WTC11 (cell line): ENCODE data around the gene VAMP4. TPM values are rescaled to one million over a fixed set of nuclear protein-coding genes. Genes with fewer than 3 reads are reported as not detected.
A peak's percentile ranks its signal among the peaks of the same experiment; 100 is the strongest.

Experiments used
- ATAC-seq: fragments of 200-7000 bp; cut with Tn5 transposase; 2 replicates; pipeline ENCODE4 v1.10.0; 2021; ENCODE audit warnings: mild to moderate bottlenecking, moderate library complexity
- Bru-seq: library from RNA; stranded (reverse); fragments of 400-500 nt; gene quantifications from one replicate; lab custom pipeline; 2021; lab: Mats Ljungman, UMichigan
- CTCF ChIA-PET: fragments of 300-600 bp; sonication (Branson Sonifier 250); formaldehyde crosslinking; loops from one replicate; lab custom pipeline; 2021; ENCODE audit warnings: antibody characterized with exemption; lab: Charles Lee
- POLR2A ChIA-PET: fragments of 350-600 bp; sonication (Branson Sonifier 250); formaldehyde crosslinking; loops from one replicate; lab custom pipeline; 2021; ENCODE audit warnings: antibody characterized with exemption; lab: Charles Lee
- DNase-seq: peaks from one replicate; pipeline ENCODE4 v3.0.0; 2021; ENCODE audit warnings: low spot score
- H3K27ac Mint-ChIP-seq: 2 replicates; pipeline ENCODE4 v1.8.0; 2021; ENCODE audit warnings: mixed read lengths
- H3K27me3 Mint-ChIP-seq: 2 replicates; pipeline ENCODE4 v1.8.0; 2021; ENCODE audit warnings: low read depth, mild to moderate bottlenecking, moderate library complexity, mixed read lengths
- H3K36me3 Mint-ChIP-seq: 2 replicates; pipeline ENCODE4 v1.8.0; 2021; ENCODE audit warnings: mixed read lengths
- H3K4me1 Mint-ChIP-seq: 2 replicates; pipeline ENCODE4 v1.8.0; 2022; ENCODE audit warnings: mixed read lengths
- H3K4me3 Mint-ChIP-seq: 2 replicates; pipeline ENCODE4 v1.8.0; 2021; ENCODE audit warnings: mild to moderate bottlenecking, moderate library complexity, mixed read lengths
- H3K9me3 Mint-ChIP-seq: 2 replicates; pipeline ENCODE4 v1.8.0; 2021; ENCODE audit warnings: mixed read lengths
- CREB1 ChIP-seq: sonication (generic); formaldehyde crosslinking; IDR thresholded peaks from 2 replicates; pipeline ENCODE4 v1.8.0; 2023; ENCODE audit warnings: mild to moderate bottlenecking, missing genetic modification reagents
- CREM ChIP-seq: sonication (generic); formaldehyde crosslinking; IDR thresholded peaks from 2 replicates; pipeline ENCODE4 v1.8.1; 2022; ENCODE audit warnings: mild to moderate bottlenecking, missing genetic modification reagents, moderate library complexity
- EMX1 ChIP-seq: fragments of 250-450 bp; sonication (Bioruptor Pico); IDR thresholded peaks from 2 replicates; pipeline ENCODE4 v1.8.0; 2021; ENCODE audit warnings: mild to moderate bottlenecking
- FOXK1 ChIP-seq: sonication (generic); formaldehyde crosslinking; IDR thresholded peaks from 2 replicates; pipeline ENCODE4 v1.8.0; 2022; ENCODE audit warnings: mild to moderate bottlenecking, moderate library complexity, missing genetic modification reagents
- GTF2I ChIP-seq: fragments of 250-450 bp; sonication (Bioruptor Pico); conservative IDR thresholded peaks from 2 replicates; pipeline ENCODE4 v1.4.0; 2021; ENCODE audit warnings: mild to moderate bottlenecking
- JAZF1 ChIP-seq: fragments of 250-450 bp; sonication (Bioruptor Pico); IDR thresholded peaks from 2 replicates; pipeline ENCODE4 v1.9.0; 2021; ENCODE audit warnings: moderate library complexity, mild to moderate bottlenecking, inconsistent platforms
- JUN ChIP-seq: sonication (generic); formaldehyde crosslinking; IDR thresholded peaks from 2 replicates; pipeline ENCODE4 v1.8.0; 2023; ENCODE audit warnings: mild to moderate bottlenecking, missing genetic modification reagents
- NFYB ChIP-seq: sonication (generic); formaldehyde crosslinking; conservative IDR thresholded peaks from 2 replicates; pipeline ENCODE4 v1.8.0; 2022; ENCODE audit warnings: low read depth, missing genetic modification reagents
- NR2C2 ChIP-seq: sonication (generic); formaldehyde crosslinking; IDR thresholded peaks from 2 replicates; pipeline ENCODE4 v1.8.0; 2022; ENCODE audit warnings: mild to moderate bottlenecking, missing genetic modification reagents
- TEAD1 ChIP-seq: sonication (generic); formaldehyde crosslinking; IDR thresholded peaks from 2 replicates; pipeline ENCODE4 v1.8.0; 2022; ENCODE audit warnings: mild to moderate bottlenecking, missing genetic modification reagents
- TEAD4 ChIP-seq: sonication (generic); formaldehyde crosslinking; IDR thresholded peaks from 2 replicates; pipeline ENCODE4 v1.8.0; 2022; ENCODE audit warnings: mild to moderate bottlenecking, missing genetic modification reagents
- ZNF532 ChIP-seq: fragments of 250-450 bp; sonication (Bioruptor Pico); IDR thresholded peaks from 2 replicates; pipeline ENCODE4 v1.9.0; 2021; ENCODE audit warnings: mild to moderate bottlenecking, borderline replicate concordance
- long read RNA-seq, 3 experiments: library from RNA in 1 of 3; library from capped mRNA in 1 of 3; library from polyadenylated mRNA in 1 of 3; unstranded in 2 of 3; stranded (forward) in 1 of 3; transcript quantifications; one replicate each; pipeline ENCODE4 v2.0.0, GENCODE V29; 2021
- total RNA-seq: library from RNA; stranded (reverse); gene quantifications from 3 replicates; pipeline ENCODE4 v1.2.3, GENCODE V29; 2021
- TF ChIP-seq, protein P1 (sequence below): sonication (generic); formaldehyde crosslinking; IDR thresholded peaks from 2 replicates; pipeline ENCODE4 v1.8.0; 2022; ENCODE audit warnings: missing genetic modification reagents
- TF ChIP-seq, protein P2 (sequence below): sonication (generic); formaldehyde crosslinking; IDR thresholded peaks from 2 replicates; pipeline ENCODE4 v1.8.1; 2023; ENCODE audit warnings: mild to moderate bottlenecking, missing genetic modification reagents, borderline replicate concordance
- TF ChIP-seq, protein P3 (sequence below): sonication (generic); formaldehyde crosslinking; IDR thresholded peaks from 2 replicates; pipeline ENCODE4 v1.8.1; 2023; ENCODE audit warnings: mild to moderate bottlenecking, missing genetic modification reagents
- TF ChIP-seq, protein P4 (sequence below): sonication (generic); formaldehyde crosslinking; conservative IDR thresholded peaks from 2 replicates; pipeline ENCODE4 v1.8.1; 2023; ENCODE audit warnings: mild to moderate bottlenecking, low read depth, missing genetic modification reagents, moderate library complexity
- TF ChIP-seq, protein P5 (sequence below): sonication (generic); formaldehyde crosslinking; conservative IDR thresholded peaks from 2 replicates; pipeline ENCODE4 v1.8.1; 2022; ENCODE audit warnings: mild to moderate bottlenecking, missing genetic modification reagents

VAMP4 gene, protein sequence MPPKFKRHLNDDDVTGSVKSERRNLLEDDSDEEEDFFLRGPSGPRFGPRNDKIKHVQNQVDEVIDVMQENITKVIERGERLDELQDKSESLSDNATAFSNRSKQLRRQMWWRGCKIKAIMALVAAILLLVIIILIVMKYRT
- 8.9 to 11.4 TPM (median 9.4 TPM) in 3 replicates for total RNA-seq
- percentile 69 among the genes with signal in this experiment for Bru-seq, nascent RNA
- long read RNA-seq, experiment 1, full-length matches to known transcripts: 46 of 67 reads
- long read RNA-seq, experiment 1, partial matches to known transcripts: 4 of 67 reads
- long read RNA-seq, experiment 1, other reads (novel, unspliced or antisense): 17 of 67 reads
- long read RNA-seq, experiment 2, full-length matches to known transcripts: 7 of 22 reads
- long read RNA-seq, experiment 2, partial matches to known transcripts: 2 of 22 reads
- long read RNA-seq, experiment 2, other reads (novel, unspliced or antisense): 13 of 22 reads
- long read RNA-seq, experiment 3: 0 reads

DNA sequence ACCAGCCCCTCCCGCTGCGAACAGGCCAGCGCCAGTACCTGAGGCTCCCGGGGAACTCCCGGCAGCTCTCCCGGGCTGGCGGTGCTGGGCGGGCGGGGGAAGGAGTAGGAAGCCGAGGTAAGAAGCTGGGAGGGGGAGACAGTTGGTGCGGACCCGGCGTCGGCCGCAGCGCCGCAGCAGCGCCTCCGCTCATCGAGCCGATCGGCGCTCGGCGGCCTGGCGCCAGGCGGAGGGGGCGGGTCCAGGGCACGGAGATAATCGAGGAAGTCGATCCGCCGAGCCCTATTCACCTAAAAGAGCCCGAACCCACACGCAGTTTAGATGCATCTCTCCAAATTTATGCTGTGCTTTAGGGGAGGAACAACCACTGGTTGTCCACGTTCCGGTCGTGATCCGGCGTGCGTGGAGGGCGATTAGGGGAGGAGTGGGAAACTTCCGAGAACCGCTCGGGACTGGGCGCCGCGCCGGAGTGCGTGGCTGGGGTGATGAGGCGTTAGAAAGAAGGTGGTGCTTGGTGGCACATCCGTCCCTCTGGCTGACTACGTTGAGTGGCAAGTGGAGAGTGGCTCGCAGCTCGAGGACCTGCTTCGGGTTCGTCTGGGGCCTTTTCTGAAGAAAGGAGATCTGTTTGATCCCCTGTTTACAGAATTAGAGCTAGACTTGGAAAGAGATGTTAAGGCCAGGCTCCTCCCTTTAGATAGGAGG is at the start of gene VAMP4:
VAMP4 (minus strand) TSS at position 194 of the 705 bp plus-strand sequence. CDS start 3,651 bp downstream, outside the sequence.
- Mint-ChIP-seq H3K36me3 (peaks cover under 1% of the 10 kb centered on the region), H3K4me3 (peak within 1 kb of the TSS; percentile 100), H3K27ac (peak within 1 kb of the TSS; percentile 99), H3K4me1 (peaks cover 41% of the 10 kb centered on the region), H3K27me3 (no peaks in the 10 kb centered on the region; the same call in 1 of the 2 replicates), H3K9me3 (no peaks in the 10 kb centered on the region)
- POLR2A ChIA-PET: interaction anchor here (0.6 to 2.7 kb wide), 5 partner anchors 25 to 97 kb away, joined by 3 to 12 read pairs (median 5); partner anchors contain the start of gene METTL13
- ATAC-seq: peak; percentile 92
- peak; percentile 92 for DNase-seq
- CTCF ChIA-PET: interaction anchor here (0.7 to 5.0 kb wide), 6 partner anchors 10 to 257 kb away, joined by 3 to 35 read pairs (median 4); no protein-coding TSS in a partner anchor
- no peak for TF ChIP-seq NFYB (CRISPR knock-in tag)
- no peak for TF ChIP-seq JAZF1 (CRISPR knock-in tag)
- no peak for TF ChIP-seq JUN (CRISPR knock-in tag)
- TF ChIP-seq, protein P1, sequence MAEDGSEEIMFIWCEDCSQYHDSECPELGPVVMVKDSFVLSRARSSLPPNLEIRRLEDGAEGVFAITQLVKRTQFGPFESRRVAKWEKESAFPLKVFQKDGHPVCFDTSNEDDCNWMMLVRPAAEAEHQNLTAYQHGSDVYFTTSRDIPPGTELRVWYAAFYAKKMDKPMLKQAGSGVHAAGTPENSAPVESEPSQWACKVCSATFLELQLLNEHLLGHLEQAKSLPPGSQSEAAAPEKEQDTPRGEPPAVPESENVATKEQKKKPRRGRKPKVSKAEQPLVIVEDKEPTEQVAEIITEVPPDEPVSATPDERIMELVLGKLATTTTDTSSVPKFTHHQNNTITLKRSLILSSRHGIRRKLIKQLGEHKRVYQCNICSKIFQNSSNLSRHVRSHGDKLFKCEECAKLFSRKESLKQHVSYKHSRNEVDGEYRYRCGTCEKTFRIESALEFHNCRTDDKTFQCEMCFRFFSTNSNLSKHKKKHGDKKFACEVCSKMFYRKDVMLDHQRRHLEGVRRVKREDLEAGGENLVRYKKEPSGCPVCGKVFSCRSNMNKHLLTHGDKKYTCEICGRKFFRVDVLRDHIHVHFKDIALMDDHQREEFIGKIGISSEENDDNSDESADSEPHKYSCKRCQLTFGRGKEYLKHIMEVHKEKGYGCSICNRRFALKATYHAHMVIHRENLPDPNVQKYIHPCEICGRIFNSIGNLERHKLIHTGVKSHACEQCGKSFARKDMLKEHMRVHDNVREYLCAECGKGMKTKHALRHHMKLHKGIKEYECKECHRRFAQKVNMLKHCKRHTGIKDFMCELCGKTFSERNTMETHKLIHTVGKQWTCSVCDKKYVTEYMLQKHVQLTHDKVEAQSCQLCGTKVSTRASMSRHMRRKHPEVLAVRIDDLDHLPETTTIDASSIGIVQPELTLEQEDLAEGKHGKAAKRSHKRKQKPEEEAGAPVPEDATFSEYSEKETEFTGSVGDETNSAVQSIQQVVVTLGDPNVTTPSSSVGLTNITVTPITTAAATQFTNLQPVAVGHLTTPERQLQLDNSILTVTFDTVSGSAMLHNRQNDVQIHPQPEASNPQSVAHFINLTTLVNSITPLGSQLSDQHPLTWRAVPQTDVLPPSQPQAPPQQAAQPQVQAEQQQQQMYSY (CRISPR knock-in tag): no peak
- TF ChIP-seq CREB1 (CRISPR knock-in tag): no peak
- TF ChIP-seq, protein P2, sequence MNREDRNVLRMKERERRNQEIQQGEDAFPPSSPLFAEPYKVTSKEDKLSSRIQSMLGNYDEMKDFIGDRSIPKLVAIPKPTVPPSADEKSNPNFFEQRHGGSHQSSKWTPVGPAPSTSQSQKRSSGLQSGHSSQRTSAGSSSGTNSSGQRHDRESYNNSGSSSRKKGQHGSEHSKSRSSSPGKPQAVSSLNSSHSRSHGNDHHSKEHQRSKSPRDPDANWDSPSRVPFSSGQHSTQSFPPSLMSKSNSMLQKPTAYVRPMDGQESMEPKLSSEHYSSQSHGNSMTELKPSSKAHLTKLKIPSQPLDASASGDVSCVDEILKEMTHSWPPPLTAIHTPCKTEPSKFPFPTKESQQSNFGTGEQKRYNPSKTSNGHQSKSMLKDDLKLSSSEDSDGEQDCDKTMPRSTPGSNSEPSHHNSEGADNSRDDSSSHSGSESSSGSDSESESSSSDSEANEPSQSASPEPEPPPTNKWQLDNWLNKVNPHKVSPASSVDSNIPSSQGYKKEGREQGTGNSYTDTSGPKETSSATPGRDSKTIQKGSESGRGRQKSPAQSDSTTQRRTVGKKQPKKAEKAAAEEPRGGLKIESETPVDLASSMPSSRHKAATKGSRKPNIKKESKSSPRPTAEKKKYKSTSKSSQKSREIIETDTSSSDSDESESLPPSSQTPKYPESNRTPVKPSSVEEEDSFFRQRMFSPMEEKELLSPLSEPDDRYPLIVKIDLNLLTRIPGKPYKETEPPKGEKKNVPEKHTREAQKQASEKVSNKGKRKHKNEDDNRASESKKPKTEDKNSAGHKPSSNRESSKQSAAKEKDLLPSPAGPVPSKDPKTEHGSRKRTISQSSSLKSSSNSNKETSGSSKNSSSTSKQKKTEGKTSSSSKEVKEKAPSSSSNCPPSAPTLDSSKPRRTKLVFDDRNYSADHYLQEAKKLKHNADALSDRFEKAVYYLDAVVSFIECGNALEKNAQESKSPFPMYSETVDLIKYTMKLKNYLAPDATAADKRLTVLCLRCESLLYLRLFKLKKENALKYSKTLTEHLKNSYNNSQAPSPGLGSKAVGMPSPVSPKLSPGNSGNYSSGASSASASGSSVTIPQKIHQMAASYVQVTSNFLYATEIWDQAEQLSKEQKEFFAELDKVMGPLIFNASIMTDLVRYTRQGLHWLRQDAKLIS (CRISPR knock-in tag): no peak
- TF ChIP-seq, protein P3, sequence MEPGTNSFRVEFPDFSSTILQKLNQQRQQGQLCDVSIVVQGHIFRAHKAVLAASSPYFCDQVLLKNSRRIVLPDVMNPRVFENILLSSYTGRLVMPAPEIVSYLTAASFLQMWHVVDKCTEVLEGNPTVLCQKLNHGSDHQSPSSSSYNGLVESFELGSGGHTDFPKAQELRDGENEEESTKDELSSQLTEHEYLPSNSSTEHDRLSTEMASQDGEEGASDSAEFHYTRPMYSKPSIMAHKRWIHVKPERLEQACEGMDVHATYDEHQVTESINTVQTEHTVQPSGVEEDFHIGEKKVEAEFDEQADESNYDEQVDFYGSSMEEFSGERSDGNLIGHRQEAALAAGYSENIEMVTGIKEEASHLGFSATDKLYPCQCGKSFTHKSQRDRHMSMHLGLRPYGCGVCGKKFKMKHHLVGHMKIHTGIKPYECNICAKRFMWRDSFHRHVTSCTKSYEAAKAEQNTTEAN (CRISPR knock-in tag): 0 out of 2 replicates have a peak, but pooled peaks have one; percentile 15
- no peak for TF ChIP-seq ZNF532
- TF ChIP-seq NR2C2 (CRISPR knock-in tag): no peak
- TF ChIP-seq, protein P4, sequence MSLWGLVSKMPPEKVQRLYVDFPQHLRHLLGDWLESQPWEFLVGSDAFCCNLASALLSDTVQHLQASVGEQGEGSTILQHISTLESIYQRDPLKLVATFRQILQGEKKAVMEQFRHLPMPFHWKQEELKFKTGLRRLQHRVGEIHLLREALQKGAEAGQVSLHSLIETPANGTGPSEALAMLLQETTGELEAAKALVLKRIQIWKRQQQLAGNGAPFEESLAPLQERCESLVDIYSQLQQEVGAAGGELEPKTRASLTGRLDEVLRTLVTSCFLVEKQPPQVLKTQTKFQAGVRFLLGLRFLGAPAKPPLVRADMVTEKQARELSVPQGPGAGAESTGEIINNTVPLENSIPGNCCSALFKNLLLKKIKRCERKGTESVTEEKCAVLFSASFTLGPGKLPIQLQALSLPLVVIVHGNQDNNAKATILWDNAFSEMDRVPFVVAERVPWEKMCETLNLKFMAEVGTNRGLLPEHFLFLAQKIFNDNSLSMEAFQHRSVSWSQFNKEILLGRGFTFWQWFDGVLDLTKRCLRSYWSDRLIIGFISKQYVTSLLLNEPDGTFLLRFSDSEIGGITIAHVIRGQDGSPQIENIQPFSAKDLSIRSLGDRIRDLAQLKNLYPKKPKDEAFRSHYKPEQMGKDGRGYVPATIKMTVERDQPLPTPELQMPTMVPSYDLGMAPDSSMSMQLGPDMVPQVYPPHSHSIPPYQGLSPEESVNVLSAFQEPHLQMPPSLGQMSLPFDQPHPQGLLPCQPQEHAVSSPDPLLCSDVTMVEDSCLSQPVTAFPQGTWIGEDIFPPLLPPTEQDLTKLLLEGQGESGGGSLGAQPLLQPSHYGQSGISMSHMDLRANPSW (CRISPR knock-in tag): no peak
- no peak for TF ChIP-seq EMX1
- TF ChIP-seq TEAD1 (CRISPR knock-in tag): peak; percentile 73; the same call in 1 of the 2 replicates
- TF ChIP-seq CREM (CRISPR knock-in tag): 0 out of 2 replicates have a peak, but pooled peaks have one; percentile 45
- TF ChIP-seq TEAD4 (CRISPR knock-in tag): no peak
- peak; percentile 69 for TF ChIP-seq FOXK1 (CRISPR knock-in tag)
- TF ChIP-seq GTF2I (CRISPR knock-in tag): no peak
- TF ChIP-seq, protein P5, sequence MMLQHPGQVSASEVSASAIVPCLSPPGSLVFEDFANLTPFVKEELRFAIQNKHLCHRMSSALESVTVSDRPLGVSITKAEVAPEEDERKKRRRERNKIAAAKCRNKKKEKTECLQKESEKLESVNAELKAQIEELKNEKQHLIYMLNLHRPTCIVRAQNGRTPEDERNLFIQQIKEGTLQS (CRISPR knock-in tag): no peak
